Stomach (tissue), 9 donors: ENCODE results near the gene HS6ST1. TPM values are rescaled to one million over a fixed set of nuclear protein-coding genes. Genes with fewer than 3 reads are reported as not detected.
A peak's percentile ranks its signal among the peaks of the same experiment; 100 is the strongest.

Source experiments
- DNase-seq, 2 donors: peaks; one replicate each; pipeline versions ENCODE4 v3.0.0 to v3.0.0-alpha.2; 2013 to 2019
- H3K27ac ChIP-seq, 5 donors: fragments of 200-600 bp in 4 of 5; sonication (generic) in 4 of 5; one replicate each; pipeline ENCODE4 v1.5.1; 2013 to 2019; ENCODE audit warnings: mild to moderate bottlenecking in 1 of 5, moderate library complexity in 1 of 5
- H3K27me3 ChIP-seq, 3 donors: fragments of 200-600 bp; sonication (generic); one replicate each; pipeline ENCODE4 v1.5.1; 2017 to 2019; ENCODE audit warnings: mixed run types in 1 of 3
- H3K36me3 ChIP-seq, 4 donors: fragments of 200-600 bp; sonication (generic); 1 replicate in 3 of 4; 2 replicates in 1 of 4; pipeline ENCODE4 v1.5.1; 2016 to 2019
- H3K4me1 ChIP-seq, 4 donors: fragments of 200-600 bp; sonication (generic); one replicate each; pipeline ENCODE4 v1.5.1; 2016 to 2019
- H3K4me3 ChIP-seq, 4 donors: fragments of 200-600 bp; sonication (generic) in 3 of 4; one replicate each; pipeline ENCODE4 v1.5.1; 2016 to 2019; ENCODE audit warnings: mild to moderate bottlenecking in 1 of 4
- H3K9me3 ChIP-seq, 4 donors: fragments of 200-600 bp; sonication (generic); one replicate each; pipeline ENCODE4 v1.5.1; 2016 to 2019
- EP300 ChIP-seq: sonication (generic); formaldehyde crosslinking; IDR thresholded peaks from one replicate; pipeline ENCODE4 v1.6.1; 2017; ENCODE audit warnings: antibody characterized with exemption
- POLR2A ChIP-seq, 4 donors: fragments of 450-650 bp; IDR thresholded peaks; one replicate each; pipeline ENCODE4 v1.6.1; 2016; ENCODE audit warnings: antibody characterized with exemption in 4 of 4, control low read depth in 2 of 4, mild to moderate bottlenecking in 1 of 4, moderate library complexity in 1 of 4
- POLR2AphosphoS5 ChIP-seq, 3 donors: sonication (generic); formaldehyde crosslinking; IDR thresholded peaks; one replicate each; pipeline ENCODE4 v1.6.1; 2016; ENCODE audit warnings: antibody characterized with exemption in 3 of 3
- WGBS, 5 donors: extraction: QIAGEN DNeasy Blood & Tissue Kit in 3 of 5; methylation state at CpG; one replicate each; pipeline versions ENCODE4 v1.1.5 to v1.1.7; 2013 to 2018; 5-methylcytosine and 5-hydroxymethylcytosine counted together
- intact Hi-C: fragments of 100-400 bp; cut with DNase I; formaldehyde crosslinking; loops from one replicate; pipeline ENCODE4 v1.15.1; 2023; ENCODE audit warnings: low total_unique reads
- polyA plus RNA-seq, 3 donors: library from polyadenylated mRNA; stranded (reverse); fragments of 200-250 nt; gene quantifications; one replicate each; pipeline ENCODE4 v1.2.3, GENCODE V29; 2013
- total RNA-seq, 5 donors: library from RNA; depleted of rRNA; stranded (reverse); fragments of >200 nt; gene quantifications; one replicate each; pipeline versions ENCODE4 v1.1.0 to v1.2.3, GENCODE V29; 2014 to 2016
- TF ChIP-seq, protein P1 (sequence below), 7 experiments: fragments of 450-650 bp in 4 of 7; fragments of 200-600 bp in 3 of 7; sonication (generic) in 3 of 7; IDR thresholded peaks; one replicate each; pipeline ENCODE4 v1.5.1; 2016 to 2019; ENCODE audit warnings: antibody characterized with exemption in 7 of 7, control low read depth in 2 of 7, mild to moderate bottlenecking in 1 of 7
- donor health status: healthy with polysubstance abuse.
- donor health status: Bipolar disorder and iron deficiency.
- donor health status: healthy.

Gene HS6ST1
- total and polyA plus RNA-seq, 8 donors, result 2.9 to 178 (median 12.8) TPM

DNA sequence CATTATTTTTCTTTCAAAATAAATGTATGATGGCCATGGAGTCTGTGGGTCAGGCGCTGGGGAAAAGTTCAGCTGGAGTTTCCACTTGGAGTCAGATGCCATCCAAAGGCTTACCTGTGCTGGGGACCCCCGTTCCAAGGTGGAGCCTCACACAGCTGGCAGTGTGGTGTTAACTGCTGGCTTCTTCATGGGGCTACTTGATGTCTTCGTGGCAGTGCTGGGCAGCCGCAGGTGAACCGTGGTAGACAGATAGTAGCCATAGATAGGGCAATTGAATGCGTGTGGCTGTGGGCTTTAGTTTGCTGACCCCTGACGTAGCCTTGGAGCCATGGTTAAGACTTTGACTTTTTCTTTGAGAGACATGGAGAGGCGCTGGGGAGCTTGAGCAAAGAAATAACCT is 83.1 kb downstream of the HS6ST1 start:
- H3K4me1 ChIP-seq, result peaks cover 0 to 15% (median 11%) of the 10 kb centered on the region in 4 donors
- WGBS, 5 donors, result 85 to 92% (median 86%) methylated on average over 8 of the region's 8 CpGs
- TF ChIP-seq POLR2AphosphoS5 (IDR thresholded peaks at IDR 0.05) (no peak), POLR2A (IDR thresholded peaks at IDR 0.05) (no peak), EP300 (no peak)
- TF ChIP-seq, protein P1, sequence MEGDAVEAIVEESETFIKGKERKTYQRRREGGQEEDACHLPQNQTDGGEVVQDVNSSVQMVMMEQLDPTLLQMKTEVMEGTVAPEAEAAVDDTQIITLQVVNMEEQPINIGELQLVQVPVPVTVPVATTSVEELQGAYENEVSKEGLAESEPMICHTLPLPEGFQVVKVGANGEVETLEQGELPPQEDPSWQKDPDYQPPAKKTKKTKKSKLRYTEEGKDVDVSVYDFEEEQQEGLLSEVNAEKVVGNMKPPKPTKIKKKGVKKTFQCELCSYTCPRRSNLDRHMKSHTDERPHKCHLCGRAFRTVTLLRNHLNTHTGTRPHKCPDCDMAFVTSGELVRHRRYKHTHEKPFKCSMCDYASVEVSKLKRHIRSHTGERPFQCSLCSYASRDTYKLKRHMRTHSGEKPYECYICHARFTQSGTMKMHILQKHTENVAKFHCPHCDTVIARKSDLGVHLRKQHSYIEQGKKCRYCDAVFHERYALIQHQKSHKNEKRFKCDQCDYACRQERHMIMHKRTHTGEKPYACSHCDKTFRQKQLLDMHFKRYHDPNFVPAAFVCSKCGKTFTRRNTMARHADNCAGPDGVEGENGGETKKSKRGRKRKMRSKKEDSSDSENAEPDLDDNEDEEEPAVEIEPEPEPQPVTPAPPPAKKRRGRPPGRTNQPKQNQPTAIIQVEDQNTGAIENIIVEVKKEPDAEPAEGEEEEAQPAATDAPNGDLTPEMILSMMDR (IDR thresholded peaks at IDR 0.05), result no peak
- peaks cover 0 to 11% (median 10%) of the 10 kb centered on the region in 3 donors for H3K27me3 ChIP-seq
- no peak overlapping the region for H3K4me3 ChIP-seq
- H3K27ac ChIP-seq, result no peak overlapping the region
- H3K9me3 ChIP-seq, result no peaks in the 10 kb centered on the region
- DNase-seq, result no peak
- no peaks in the 10 kb centered on the region for H3K36me3 ChIP-seq
- intact Hi-C loops, result no loop called here

DNA sequence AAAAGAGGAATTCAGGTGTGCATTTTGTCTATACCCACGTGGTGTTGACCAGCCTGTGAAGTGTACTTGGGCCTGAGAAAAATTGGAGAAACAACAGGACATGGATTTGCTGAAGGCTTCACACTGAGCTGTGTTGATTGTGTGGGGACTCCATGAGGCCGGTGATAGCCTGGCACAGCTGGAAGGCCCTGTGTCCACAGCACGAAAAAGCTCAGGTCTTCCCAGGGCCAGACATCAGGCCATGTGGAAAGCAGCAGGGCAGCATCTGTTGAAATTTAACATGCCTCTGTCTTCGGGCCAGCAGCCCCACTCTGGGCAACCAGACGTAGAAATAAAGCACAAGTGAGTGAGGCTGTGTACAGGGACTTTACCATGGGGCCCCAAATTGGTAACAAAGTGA is 84.1 kb downstream of the HS6ST1 start:
- WGBS, 5 donors, result 79 to 90% (median 85%) methylated on average over 5 of the region's 5 CpGs
- no peaks in the 10 kb centered on the region for H3K9me3 ChIP-seq
- TF ChIP-seq POLR2A (IDR thresholded peaks at IDR 0.05) (no peak), POLR2AphosphoS5 (IDR thresholded peaks at IDR 0.05) (no peak)
- TF ChIP-seq, protein P1 (IDR thresholded peaks at IDR 0.05), result no peak
- H3K27me3 ChIP-seq, result peaks cover 0 to 11% (median 10%) of the 10 kb centered on the region in 3 donors
- no peaks in the 10 kb centered on the region for H3K36me3 ChIP-seq
- H3K27ac ChIP-seq, result peak overlapping the region in 1 of 5 donors; percentile 23
- no peak for DNase-seq
- intact Hi-C loops, result no loop called here
- no peak overlapping the region for H3K4me3 ChIP-seq
- H3K4me1 ChIP-seq, result peaks cover 0 to 15% (median 11%) of the 10 kb centered on the region in 4 donors

DNA sequence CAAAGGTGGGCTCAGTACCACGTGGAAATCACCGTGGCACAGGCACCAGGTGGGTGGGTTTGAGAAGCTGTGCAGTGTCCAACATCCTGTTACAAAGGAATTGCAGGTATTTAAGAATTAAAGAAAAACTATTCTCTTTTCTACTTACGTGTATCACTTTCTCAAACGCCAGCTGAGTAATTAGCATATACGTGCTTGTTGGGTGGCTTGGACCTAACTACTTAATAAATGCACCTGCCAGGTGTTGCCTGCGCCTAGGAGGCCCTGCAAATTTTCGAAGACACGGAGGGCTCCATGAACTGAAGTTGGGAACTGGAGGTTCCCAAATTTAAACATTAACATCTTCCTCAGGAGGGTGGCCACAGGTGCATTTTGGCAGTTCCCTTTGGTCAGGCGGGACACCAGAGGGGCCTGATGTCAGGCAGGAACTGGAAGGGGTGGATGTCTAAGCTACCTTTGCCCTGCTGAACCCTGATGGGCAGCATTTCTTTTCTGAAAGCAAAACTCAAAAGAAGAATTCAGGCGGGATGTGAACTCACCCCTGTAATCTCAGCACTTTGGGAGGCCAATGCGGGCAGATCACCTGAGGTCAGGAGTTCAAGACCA is 84.8 kb downstream of the HS6ST1 start:
- no peaks in the 10 kb centered on the region for H3K9me3 ChIP-seq
- peaks cover 0 to 11% (median 10%) of the 10 kb centered on the region in 3 donors for H3K27me3 ChIP-seq
- WGBS, 5 donors, result 34 to 41% (median 38%) methylated on average over 11 of the region's 11 CpGs
- peaks cover 0 to 15% (median 11%) of the 10 kb centered on the region in 4 donors for H3K4me1 ChIP-seq
- intact Hi-C loops, result no loop called here
- DNase-seq, result no peak
- H3K36me3 ChIP-seq, result no peaks in the 10 kb centered on the region
- TF ChIP-seq EP300, result no peak
- no peak for TF ChIP-seq POLR2A (IDR thresholded peaks at IDR 0.05)
- TF ChIP-seq, protein P1 (IDR thresholded peaks at IDR 0.05), result no peak
- TF ChIP-seq POLR2AphosphoS5 (IDR thresholded peaks at IDR 0.05), result no peak
- peak overlapping the region; percentile 66 to 81 (median 71) for H3K4me3 ChIP-seq
- H3K27ac ChIP-seq, result no peak overlapping the region

DNA sequence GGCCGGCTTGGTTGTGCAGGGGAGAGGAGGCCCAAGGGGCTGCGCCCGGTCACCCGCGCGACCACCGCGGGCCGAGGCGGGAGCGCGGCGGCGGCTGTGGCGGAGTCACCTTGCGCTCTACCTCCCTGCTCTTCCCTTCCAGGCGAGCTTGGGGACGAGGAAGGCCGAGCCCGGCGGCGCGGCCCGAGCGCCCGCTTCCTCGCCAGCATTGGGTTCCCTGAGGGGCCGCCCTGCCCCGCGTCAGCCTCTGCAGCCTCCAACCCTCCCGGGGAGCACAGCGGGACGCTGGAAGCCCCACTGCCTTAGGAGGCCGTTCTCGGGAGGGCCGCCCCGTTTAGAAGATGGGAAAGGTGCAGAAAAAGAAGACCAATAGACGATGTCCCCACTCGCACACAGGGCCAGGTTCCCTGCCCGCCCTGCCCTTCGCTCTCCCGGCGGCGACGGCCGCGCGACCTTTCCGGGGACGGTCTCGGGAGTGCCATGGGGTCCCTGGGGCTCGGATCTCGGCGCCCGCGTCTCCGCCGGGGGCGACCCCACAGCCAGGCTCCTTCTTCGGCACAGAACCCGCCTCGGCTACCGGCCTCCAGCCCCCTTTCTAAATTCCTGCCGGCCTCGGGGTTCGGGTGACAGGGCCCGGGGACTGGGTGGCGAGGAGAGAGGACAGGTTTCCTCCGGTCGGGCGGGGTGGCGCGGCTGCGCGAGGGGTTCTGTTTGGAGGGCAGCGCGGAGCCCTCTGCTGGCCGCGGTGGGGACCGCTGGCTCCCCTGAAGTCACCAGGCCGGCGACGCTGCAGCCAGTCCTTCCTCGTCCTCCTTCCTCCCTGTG is 85.5 kb downstream of the HS6ST1 start:
- Histone ChIP-seq H3K9me3 (no peaks in the 10 kb centered on the region), H3K27ac (peak overlapping the region; percentile 10 to 85 (median 70)), H3K4me3 (peak overlapping the region; percentile 66 to 81 (median 71)), H3K36me3 (no peaks in the 10 kb centered on the region), H3K4me1 (peaks cover 0 to 15% (median 11%) of the 10 kb centered on the region in 4 donors), H3K27me3 (peaks cover 0 to 11% (median 10%) of the 10 kb centered on the region in 3 donors)
- intact Hi-C loops, result no loop called here
- TF ChIP-seq EP300, result no peak
- TF ChIP-seq POLR2AphosphoS5 (IDR thresholded peaks at IDR 0.05), result peak in 1 of 3 donors; percentile 33
- TF ChIP-seq, protein P1 (IDR thresholded peaks at IDR 0.05), result peak in 5 of 7 experiments; percentile 72 to 90 (median 87)
- 0 to 1% (median 0%) methylated on average over 39 to 84 of the region's 84 CpGs for WGBS, 5 donors
- peak; percentile 91 to 95 for DNase-seq
